Smooth muscle cell (in vitro differentiated cells): Measurements from ENCODE around the gene FBLL1. TPM values are rescaled to one million over a fixed set of nuclear protein-coding genes. Genes with fewer than 3 reads are reported as not detected.
A peak's percentile ranks its signal among the peaks of the same experiment; 100 is the strongest.
"Not testable (repeated sequence)": the region's sequence is repeated elsewhere in the genome, so short reads cannot be mapped to it uniquely, and the experiment has no call there.

Experiments
- DNase-seq: peaks from one replicate; lab custom pipeline; 2025; ENCODE audit not compliant: unreplicated experiment; lab: John Stamatoyannopoulos, UW
- H2AFZ ChIP-seq: fragments of 200-600 bp; sonication (generic); 2 replicates; pipeline ENCODE4 v1.6.0; 2016; ENCODE audit warnings: antibody characterized with exemption, low read depth, mild to moderate bottlenecking
- H3F3A ChIP-seq: fragments of 200-600 bp; sonication (generic); 2 replicates; pipeline ENCODE4 v1.6.0; 2017; ENCODE audit warnings: antibody characterized with exemption, low read depth
- H3K27ac ChIP-seq: fragments of 200-600 bp; sonication (generic); 2 replicates; pipeline ENCODE4 v1.5.1; 2016; ENCODE audit warnings: low read depth, mild to moderate bottlenecking
- H3K27me3 ChIP-seq: fragments of 200-600 bp; sonication (generic); 2 replicates; pipeline ENCODE4 v1.6.1; 2016; ENCODE audit warnings: low read depth, mild to moderate bottlenecking
- H3K36me3 ChIP-seq: fragments of 200-600 bp; sonication (generic); 2 replicates; pipeline ENCODE4 v1.5.1; 2016; ENCODE audit warnings: low read depth
- H3K4me1 ChIP-seq: fragments of 200-600 bp; sonication (generic); 2 replicates; pipeline ENCODE4 v1.5.1; 2016; ENCODE audit warnings: low read depth
- H3K4me2 ChIP-seq: fragments of 200-600 bp; sonication (generic); 2 replicates; pipeline ENCODE4 v1.6.0; 2016; ENCODE audit warnings: mild to moderate bottlenecking
- H3K4me3 ChIP-seq: fragments of 200-600 bp; sonication (generic); 2 replicates; pipeline ENCODE4 v1.5.1; 2016; ENCODE audit warnings: mild to moderate bottlenecking
- H3K79me2 ChIP-seq: fragments of 200-600 bp; sonication (generic); 2 replicates; pipeline ENCODE4 v1.6.0; 2016; ENCODE audit warnings: low read depth, mild to moderate bottlenecking
- H3K9ac ChIP-seq: fragments of 200-600 bp; sonication (generic); 2 replicates; pipeline ENCODE4 v1.6.0; 2016; ENCODE audit warnings: low read depth
- H3K9me3 ChIP-seq: fragments of 200-600 bp; sonication (generic); replicated peaks from 2 replicates; pipeline ENCODE4 v1.5.1; 2016; ENCODE audit warnings: low read depth
- H4K20me1 ChIP-seq: fragments of 200-600 bp; sonication (generic); 2 replicates; pipeline ENCODE4 v1.6.0; 2016; ENCODE audit warnings: low read depth
- WGBS: methylation state at CpG from one replicate; pipeline ENCODE4 v1.1.7; 2016; ENCODE audit warnings: low lambda C conversion rate; 5-methylcytosine and 5-hydroxymethylcytosine counted together
- polyA plus RNA-seq: library from polyadenylated mRNA; unstranded; fragments of >200 nt; fragmentation: Nextera tagmentation; extraction: Ambion mirVana; gene quantifications from 2 replicates; pipeline ENCODE4 v1.2.1, GENCODE V29; 2016
- total RNA-seq: library from RNA; depleted of rRNA; stranded (reverse); fragments of >200 nt; gene quantifications from 2 replicates; pipeline ENCODE4 v1.2.3, GENCODE V29; 2014
- TF ChIP-seq, protein P1 (sequence below): fragments of 200-600 bp; sonication (generic); IDR thresholded peaks from 2 replicates; pipeline ENCODE4 v1.5.1; 2017; ENCODE audit warnings: borderline replicate concordance, mild to moderate bottlenecking, antibody characterized with exemption; ENCODE audit not compliant: insufficient read depth, poor library complexity, severe bottlenecking

Gene FBLL1
- total and polyA plus RNA-seq, 2 experiments from 2014 or later, result 0.30 to 1.0 TPM

DNA sequence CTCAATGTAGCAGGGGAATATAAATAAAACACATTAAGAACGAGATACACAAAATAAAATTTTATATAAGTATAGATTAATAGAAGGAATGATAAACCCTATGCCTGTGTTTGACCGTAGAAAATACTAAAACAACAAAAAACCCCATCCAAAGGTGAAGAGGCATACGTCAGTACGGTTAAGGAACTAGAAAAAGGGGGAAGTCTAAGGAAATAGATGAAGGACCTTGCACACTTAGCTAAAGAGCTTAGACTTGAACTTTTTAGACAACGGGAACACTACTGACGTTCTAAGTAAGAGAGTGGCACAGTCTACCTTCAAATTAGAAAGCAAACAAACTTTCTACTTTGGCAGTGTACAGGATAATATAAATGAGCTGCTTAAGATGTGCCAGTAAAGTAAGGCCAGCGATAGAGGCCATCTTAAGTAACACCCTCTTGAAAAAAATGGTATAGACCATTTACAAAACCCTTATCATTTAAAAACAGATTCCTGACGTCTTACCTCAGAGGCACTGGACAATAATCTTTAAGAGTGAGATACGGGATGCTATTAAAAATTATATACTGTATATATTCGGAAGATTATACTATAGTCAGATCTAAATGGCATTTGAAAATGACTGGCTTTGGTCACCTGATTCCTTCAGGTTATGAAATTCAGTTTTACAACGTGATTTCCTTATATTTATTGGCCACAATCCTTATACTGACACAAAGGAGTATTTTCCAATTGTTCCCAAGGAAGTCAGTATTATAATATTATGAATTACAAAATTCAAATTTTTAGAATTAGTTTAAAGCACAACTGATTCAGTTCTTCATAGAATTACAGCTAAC is 41.6 kb downstream of the FBLL1 start:
- Histone ChIP-seq H3K4me1 (no peaks in the 10 kb centered on the region), H3K79me2 (peaks cover 93% of the 10 kb centered on the region), H3K4me2 (no peak overlapping the region), H2AFZ (no peak overlapping the region), H3F3A (no peaks in the 10 kb centered on the region), H3K27me3 (no peaks in the 10 kb centered on the region), H4K20me1 (peaks cover 92% of the 10 kb centered on the region), H3K9ac (no peak overlapping the region), H3K9me3 (no peaks in the 10 kb centered on the region), H3K27ac (no peak overlapping the region), H3K4me3 (no peak overlapping the region), H3K36me3 (peaks cover 12% of the 10 kb centered on the region)
- TF ChIP-seq, protein P1, sequence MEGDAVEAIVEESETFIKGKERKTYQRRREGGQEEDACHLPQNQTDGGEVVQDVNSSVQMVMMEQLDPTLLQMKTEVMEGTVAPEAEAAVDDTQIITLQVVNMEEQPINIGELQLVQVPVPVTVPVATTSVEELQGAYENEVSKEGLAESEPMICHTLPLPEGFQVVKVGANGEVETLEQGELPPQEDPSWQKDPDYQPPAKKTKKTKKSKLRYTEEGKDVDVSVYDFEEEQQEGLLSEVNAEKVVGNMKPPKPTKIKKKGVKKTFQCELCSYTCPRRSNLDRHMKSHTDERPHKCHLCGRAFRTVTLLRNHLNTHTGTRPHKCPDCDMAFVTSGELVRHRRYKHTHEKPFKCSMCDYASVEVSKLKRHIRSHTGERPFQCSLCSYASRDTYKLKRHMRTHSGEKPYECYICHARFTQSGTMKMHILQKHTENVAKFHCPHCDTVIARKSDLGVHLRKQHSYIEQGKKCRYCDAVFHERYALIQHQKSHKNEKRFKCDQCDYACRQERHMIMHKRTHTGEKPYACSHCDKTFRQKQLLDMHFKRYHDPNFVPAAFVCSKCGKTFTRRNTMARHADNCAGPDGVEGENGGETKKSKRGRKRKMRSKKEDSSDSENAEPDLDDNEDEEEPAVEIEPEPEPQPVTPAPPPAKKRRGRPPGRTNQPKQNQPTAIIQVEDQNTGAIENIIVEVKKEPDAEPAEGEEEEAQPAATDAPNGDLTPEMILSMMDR, result no peak
- 97% methylated on average over 11 of the region's 11 CpGs for WGBS
- DNase-seq, result no peak

DNA sequence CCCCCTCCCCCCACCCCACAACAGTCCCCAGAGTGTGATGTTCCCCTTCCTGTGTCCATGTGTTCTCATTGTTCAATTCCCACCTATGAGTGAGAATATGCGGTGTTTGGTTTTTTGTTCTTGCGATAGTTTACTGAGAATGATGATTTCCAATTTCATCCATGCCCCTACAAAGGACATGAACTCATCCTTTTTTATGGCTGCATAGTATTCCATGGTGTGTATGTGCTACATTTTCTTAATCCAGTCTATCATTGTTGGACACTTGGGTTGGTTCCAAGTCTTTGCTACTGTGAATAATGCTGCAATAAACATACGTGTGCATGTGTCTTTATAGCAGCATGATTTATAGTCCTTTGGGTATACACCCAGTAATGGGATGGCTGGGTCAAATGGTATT is 44.6 kb downstream of the FBLL1 start:
- peaks cover 92% of the 10 kb centered on the region for H4K20me1 ChIP-seq

DNA sequence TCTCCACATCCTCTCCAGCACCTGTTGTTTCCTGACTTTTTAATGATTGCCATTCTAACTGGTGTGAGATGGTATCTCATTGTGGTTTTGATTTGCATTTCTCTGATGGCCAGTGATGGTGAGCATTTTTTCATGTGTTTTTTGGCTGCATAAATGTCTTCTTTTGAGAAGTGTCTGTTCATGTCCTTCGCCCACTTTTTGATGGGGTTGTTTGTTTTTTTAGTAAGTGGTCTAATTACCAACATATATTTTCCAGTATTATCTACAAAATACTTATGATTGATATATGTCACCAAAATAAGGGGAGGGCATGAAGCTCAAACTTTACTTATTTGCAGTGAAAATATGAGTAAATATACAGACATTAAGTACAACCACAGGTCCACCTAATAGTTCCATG is 45.1 kb downstream of the FBLL1 start:
- not testable (repeated sequence) for H3K4me3 ChIP-seq, H3K4me2 ChIP-seq, H3K9ac ChIP-seq, DNase-seq, H3K9me3 ChIP-seq, H3F3A ChIP-seq, H3K36me3 ChIP-seq, H3K27me3 ChIP-seq, H3K27ac ChIP-seq, H2AFZ ChIP-seq
- Histone ChIP-seq H3K79me2 (peaks cover 93% of the 10 kb centered on the region), H3K4me1 (peaks cover 19% of the 10 kb centered on the region), H4K20me1 (peaks cover 93% of the 10 kb centered on the region)
- 93% methylated on average over 1 of the region's 1 CpG for WGBS

More for the DNA sequence above, 44.6 kb downstream of the FBLL1 start:
- not testable (repeated sequence) for H3K9me3 ChIP-seq, H3K36me3 ChIP-seq, H2AFZ ChIP-seq, H3K4me3 ChIP-seq, DNase-seq, H3K9ac ChIP-seq, H3F3A ChIP-seq, H3K4me2 ChIP-seq, H3K27me3 ChIP-seq, H3K27ac ChIP-seq
- WGBS, result 100% methylated on average over 1 of the region's 3 CpGs
- Histone ChIP-seq H3K4me1 (peaks cover 19% of the 10 kb centered on the region), H3K79me2 (peaks cover 93% of the 10 kb centered on the region)

DNA sequence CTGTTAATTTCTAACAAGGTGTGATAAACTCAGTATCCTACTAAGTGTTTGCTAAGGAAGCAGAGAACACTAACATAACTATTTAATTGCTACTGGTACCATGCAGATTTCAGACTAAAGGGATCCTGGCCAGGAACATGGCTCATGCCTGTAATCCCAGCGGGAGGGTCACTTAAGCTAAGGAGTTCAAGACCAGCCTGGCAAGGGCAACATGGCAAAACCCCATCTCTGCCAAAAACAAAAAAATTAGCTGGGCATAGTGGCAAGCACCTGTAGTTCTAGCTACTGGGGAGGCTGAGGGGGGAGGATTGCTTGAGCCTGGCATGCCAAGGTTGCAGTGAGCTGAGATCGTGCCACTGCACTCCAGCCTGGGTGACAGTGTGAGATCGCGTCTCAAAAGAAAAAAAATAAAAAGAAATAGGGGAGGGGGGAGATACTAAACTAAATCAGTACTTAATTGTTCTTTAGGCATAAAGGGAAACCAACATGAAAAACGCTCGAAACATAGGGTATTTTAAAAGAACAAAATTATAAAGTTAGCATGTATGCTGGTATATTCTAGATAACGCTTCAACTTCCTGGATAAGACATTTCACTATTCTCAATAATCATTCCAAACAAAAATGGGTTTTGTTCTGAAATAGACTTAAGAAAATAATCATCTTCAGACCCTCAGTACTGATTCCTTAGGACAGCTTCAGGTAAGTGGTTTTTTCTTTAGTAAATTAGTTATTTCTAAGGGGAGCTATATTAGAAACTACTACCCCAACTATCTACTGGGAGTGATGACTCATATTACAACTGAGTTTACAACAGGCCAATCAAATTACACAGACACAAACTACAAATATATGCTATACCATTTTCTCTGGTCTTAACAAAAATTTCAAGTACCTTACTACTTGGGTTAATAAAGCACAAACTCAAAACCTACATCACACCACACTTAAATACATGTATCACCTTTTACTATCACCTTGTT is 46.6 kb downstream of the FBLL1 start:
- no peak for DNase-seq
- Histone ChIP-seq H4K20me1 (peaks cover 77% of the 10 kb centered on the region), H2AFZ (no peak overlapping the region), H3K9ac (no peak overlapping the region), H3K9me3 (no peaks in the 10 kb centered on the region), H3K4me2 (peak overlapping the region; percentile 43), H3K79me2 (peaks cover 78% of the 10 kb centered on the region), H3K4me1 (peaks cover 27% of the 10 kb centered on the region), H3F3A (peaks cover 3% of the 10 kb centered on the region), H3K4me3 (no peak overlapping the region), H3K36me3 (no peaks in the 10 kb centered on the region), H3K27me3 (no peaks in the 10 kb centered on the region), H3K27ac (peak overlapping the region; percentile 10)
- TF ChIP-seq, protein P1, result no peak
- WGBS, result 92% methylated on average over 7 of the region's 7 CpGs
